ENCODE measurements around the gene PIGM.
A peak's percentile ranks its signal among the peaks of the same experiment; 100 is the strongest.

The PIGM gene

GRCh38 chr1:160031365-160032164 lies at the start of gene PIGM:
Gene PIGM (minus strand): TSS chr1:160031990. CDS start chr1:160031739, 251 bp downstream.
- POLR2A ChIA-PET, result interaction anchor here (0.9 to 1.3 kb wide), 6 partner anchors 9 to 231 kb away, joined by 3 to 5 read pairs (median 3); partner anchors contain the start of genes DCAF8 and KCNJ9
- CTCF ChIA-PET, result interaction anchor here (1.9 to 2.6 kb wide), 3 partner anchors 14 to 25 kb away, joined by 9 to 13 read pairs (median 10); no protein-coding TSS in a partner anchor
- TF ChIP-seq CTBP1 (IDR thresholded peaks at IDR 0.05; ENCODE audit: borderline replicate concordance), result peak; percentile 65; the same call in 1 of the 2 replicates
- no peak for TF ChIP-seq SP1 (IDR thresholded peaks at IDR 0.05)
- TF ChIP-seq ELF4 (IDR thresholded peaks at IDR 0.05), result peak; percentile 87
- TF ChIP-seq L3MBTL2 (conservative IDR thresholded peaks at IDR 0.05), result peak; percentile 94
- TF ChIP-seq PKNOX1 (IDR thresholded peaks at IDR 0.05), result peak; percentile 92
- no peak for TF ChIP-seq FOXA1 (IDR thresholded peaks at IDR 0.05)
- TF ChIP-seq FOXM1 (IDR thresholded peaks at IDR 0.05; ENCODE audit: borderline replicate concordance), result 0 out of 2 replicates have a peak, but pooled peaks have one; percentile 13
- no peak for TF ChIP-seq ZNF384 (IDR thresholded peaks at IDR 0.05)
- peak; percentile 98 for DNase-seq (ENCODE audit: extremely low spot score)

- ChIA-PET CTCF (interaction anchor here (0.6 to 1.4 kb wide), 6 partner anchors 11 to 147 kb away, joined by 3 to 12 read pairs (median 3); partner anchors contain the start of gene KCNJ10), POLR2A (interaction anchor here (1.4 kb wide), 1 partner anchor 49 kb away, joined by 3 read pairs; no protein-coding TSS in a partner anchor)
- TF ChIP-seq PKNOX1 (IDR thresholded peaks at IDR 0.05) (no peak), ZNF384 (IDR thresholded peaks at IDR 0.05) (no peak), BHLHE40 (IDR thresholded peaks at IDR 0.05; ENCODE audit: borderline replicate concordance) (no peak), LEF1 (IDR thresholded peaks at IDR 0.05; ENCODE audit: borderline replicate concordance) (no peak), ELF4 (IDR thresholded peaks at IDR 0.05) (no peak), TARDBP (IDR thresholded peaks at IDR 0.05) (no peak), FOXK2 (IDR thresholded peaks at IDR 0.05) (no peak), NFRKB (IDR thresholded peaks at IDR 0.05) (no peak), CTBP1 (IDR thresholded peaks at IDR 0.05; ENCODE audit: borderline replicate concordance) (no peak), FOXM1 (IDR thresholded peaks at IDR 0.05; ENCODE audit: borderline replicate concordance) (no peak), HDGF (IDR thresholded peaks at IDR 0.05; ENCODE audit: borderline replicate concordance) (no peak), L3MBTL2 (conservative IDR thresholded peaks at IDR 0.05) (no peak)
- DNase-seq (ENCODE audit: extremely low spot score), result no peak
Measured at GRCh38 chr1:160081261-160081936, 49.6 kb upstream of the PIGM start, which contains the start of gene KCNJ9. Gene KCNJ9 (plus strand): TSS chr1:160081538. CDS start chr1:160084031, 2,493 bp downstream.

DNA sequence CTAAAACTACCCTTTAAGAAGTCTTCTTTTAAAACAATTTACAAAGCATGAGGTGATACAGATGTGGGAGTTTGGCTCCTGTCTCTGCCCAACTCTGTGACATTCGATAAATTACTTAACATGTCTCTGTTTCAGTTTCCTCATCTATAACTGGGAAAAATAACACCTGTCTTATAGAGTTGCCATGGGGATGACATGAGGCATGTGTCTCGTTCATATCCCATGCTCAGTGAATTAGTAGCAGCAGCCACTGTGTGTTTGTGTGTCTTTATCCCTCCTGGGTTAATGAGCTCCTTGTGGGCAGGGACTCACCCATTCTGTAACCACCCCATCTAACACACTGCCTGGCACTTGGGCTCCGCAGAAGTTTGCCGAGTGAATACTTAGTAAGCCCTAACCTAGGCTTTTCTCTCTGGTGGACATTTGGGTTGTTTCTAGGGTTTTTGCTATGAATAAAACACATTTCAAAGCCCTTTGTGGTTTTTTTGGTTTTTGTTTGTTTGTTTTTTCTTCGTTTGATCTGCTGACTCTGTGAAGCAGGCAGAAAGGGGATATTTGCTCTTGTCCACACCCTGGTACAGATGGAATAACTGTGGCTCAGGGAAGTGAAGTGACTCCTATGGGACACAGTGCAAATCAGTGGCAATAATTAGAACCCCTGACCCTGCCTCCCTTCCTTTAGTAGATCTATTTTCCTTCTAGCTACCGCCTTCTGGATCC lies 48.8 kb upstream of the PIGM start:
- POLR2A ChIA-PET, result interaction anchor here (1.4 kb wide), 1 partner anchor 48 kb away, joined by 3 read pairs; no protein-coding TSS in a partner anchor
- TF ChIP-seq FOXA1 (IDR thresholded peaks at IDR 0.05) (no peak), FOXM1 (IDR thresholded peaks at IDR 0.05; ENCODE audit: borderline replicate concordance) (no peak), ELF4 (IDR thresholded peaks at IDR 0.05) (no peak), FOXK2 (IDR thresholded peaks at IDR 0.05) (no peak), TARDBP (IDR thresholded peaks at IDR 0.05) (no peak), ZNF384 (IDR thresholded peaks at IDR 0.05) (no peak), SUZ12 (IDR thresholded peaks at IDR 0.05) (no peak), SP1 (IDR thresholded peaks at IDR 0.05) (no peak), NFRKB (IDR thresholded peaks at IDR 0.05) (no peak), ARNT (IDR thresholded peaks at IDR 0.05) (no peak), CTBP1 (IDR thresholded peaks at IDR 0.05; ENCODE audit: borderline replicate concordance) (no peak), HDGF (IDR thresholded peaks at IDR 0.05; ENCODE audit: borderline replicate concordance) (no peak), BHLHE40 (IDR thresholded peaks at IDR 0.05; ENCODE audit: borderline replicate concordance) (no peak), PKNOX1 (IDR thresholded peaks at IDR 0.05) (no peak), L3MBTL2 (conservative IDR thresholded peaks at IDR 0.05) (no peak), LEF1 (IDR thresholded peaks at IDR 0.05; ENCODE audit: borderline replicate concordance) (no peak)
- DNase-seq (ENCODE audit: extremely low spot score), result no peak
- CTCF ChIA-PET, result interaction anchor here (0.6 to 3.4 kb wide), 4 partner anchors 10 to 34 kb away, joined by 3 to 20 read pairs (median 8); partner anchors contain the start of gene KCNJ10

GRCh38 chr1:160079448-160079847 lies 47.7 kb upstream of the PIGM start:
- ChIA-PET CTCF (interaction anchor here (0.7 to 3.4 kb wide), 7 partner anchors 9 to 65 kb away, joined by 3 to 43 read pairs (median 6); partner anchors contain the start of gene KCNJ10), POLR2A (interaction anchor here (1.7 kb wide), 1 partner anchor 48 kb away, joined by 5 read pairs; the partner anchor contains the start of gene PIGM)
- TF ChIP-seq PKNOX1 (IDR thresholded peaks at IDR 0.05), result no peak
- TF ChIP-seq SP1 (IDR thresholded peaks at IDR 0.05), result no peak
- TF ChIP-seq ELF4 (IDR thresholded peaks at IDR 0.05), result no peak
- TF ChIP-seq FOXA1 (IDR thresholded peaks at IDR 0.05), result no peak
- no peak for TF ChIP-seq ZNF384 (IDR thresholded peaks at IDR 0.05)
- no peak for TF ChIP-seq SUZ12 (IDR thresholded peaks at IDR 0.05)
- no peak for TF ChIP-seq FOXK2 (IDR thresholded peaks at IDR 0.05)
- no peak for TF ChIP-seq HDGF (IDR thresholded peaks at IDR 0.05; ENCODE audit: borderline replicate concordance)
- DNase-seq (ENCODE audit: extremely low spot score), result no peak
